Stromal cell of bone marrow (primary cell): ENCODE measurements around the gene COTL1.

Experiments used
- DNase-seq: peaks from one replicate; pipeline ENCODE4 v3.0.0-alpha.2; 2012; ENCODE audit warnings: low read depth

COTL1 gene

GRCh38 chr16:84614073-84614459 lies 3.8 kb downstream of the COTL1 start:
- no peak for DNase-seq

GRCh38 chr16:84613408-84614072 lies 4.3 kb downstream of the COTL1 start:
- no peak for DNase-seq

DNA sequence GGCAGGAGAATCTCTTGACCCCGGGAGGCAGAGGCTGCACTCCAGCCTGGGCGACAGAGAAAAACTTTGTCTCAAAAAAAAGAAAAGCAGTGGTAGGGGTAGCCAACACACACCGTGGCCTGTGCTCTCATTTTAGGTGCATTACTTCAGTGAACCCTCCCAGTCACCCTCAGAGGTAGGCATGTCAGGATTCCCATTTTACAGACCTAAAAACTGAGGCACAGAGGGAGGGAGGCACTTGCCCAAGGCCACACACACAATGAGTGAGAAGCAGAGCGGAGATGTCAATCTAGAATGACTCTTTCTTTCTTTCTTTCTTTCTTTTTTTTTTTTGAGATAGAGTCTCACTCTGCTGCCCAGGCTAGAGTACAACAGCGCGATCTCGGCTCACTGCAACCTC lies 5.2 kb downstream of the COTL1 start:
- no peak for DNase-seq

DNA sequence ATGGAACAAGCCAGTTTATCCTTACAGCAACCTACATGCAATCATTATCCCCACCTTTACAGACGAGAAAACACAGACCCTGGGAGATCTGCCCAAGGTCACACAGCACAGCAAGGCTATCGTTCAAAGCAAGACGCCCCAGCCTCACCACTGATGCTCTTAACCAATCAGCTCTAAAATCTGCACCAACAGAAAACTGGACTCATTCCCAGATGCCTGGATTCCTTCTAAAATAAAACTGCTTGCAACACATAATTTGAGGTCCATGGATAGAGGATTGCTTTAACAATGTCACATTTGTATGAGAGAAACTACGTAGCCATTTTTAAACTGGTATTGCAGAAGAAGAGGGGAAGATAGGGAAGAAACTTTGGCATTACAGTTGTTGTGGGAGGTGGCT lies 6.8 kb downstream of the COTL1 start:
- DNase-seq: no peak

DNA sequence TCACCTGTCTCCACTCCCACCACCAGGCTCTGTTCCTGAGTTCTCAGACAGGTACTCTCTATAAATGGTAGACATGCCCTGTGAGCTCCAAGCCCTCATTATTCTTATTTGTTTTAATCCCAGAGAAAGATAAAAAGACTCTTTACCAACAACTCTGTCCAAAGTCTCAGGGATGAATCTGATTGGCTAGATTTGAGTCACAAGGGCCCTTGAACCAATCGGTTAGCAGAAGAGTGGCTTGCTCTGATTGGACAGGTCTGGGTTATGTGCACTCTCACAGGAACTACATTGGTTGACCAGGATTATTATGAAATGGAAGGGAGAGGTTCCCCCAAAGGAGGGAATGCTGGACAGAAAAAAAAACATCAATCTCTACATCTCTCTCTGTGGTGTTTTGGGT lies 7.5 kb downstream of the COTL1 start:
- DNase-seq: no peak

GRCh38 chr16:84609563-84610177 lies 8.2 kb downstream of the COTL1 start:
- DNase-seq: no peak

DNA sequence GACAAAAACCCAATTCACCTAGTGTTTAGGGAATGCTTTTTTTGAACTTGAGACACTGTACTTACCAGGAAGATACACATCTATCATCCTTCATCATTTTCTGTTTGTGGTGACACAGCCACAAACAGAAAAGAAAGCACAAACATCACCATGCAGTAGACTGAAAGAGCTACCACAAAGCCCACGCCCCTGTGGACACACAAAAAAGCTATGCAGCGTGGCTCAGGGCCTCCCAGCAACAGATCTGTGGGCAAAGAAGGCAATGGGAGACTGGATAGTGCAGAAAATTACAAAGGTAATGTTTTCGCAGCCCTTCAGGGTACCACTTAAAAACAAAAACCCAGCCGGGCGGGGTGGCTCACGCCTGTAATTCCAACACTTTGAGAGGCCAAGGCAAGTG lies 9.6 kb downstream of the COTL1 start:
- no peak for DNase-seq

DNA sequence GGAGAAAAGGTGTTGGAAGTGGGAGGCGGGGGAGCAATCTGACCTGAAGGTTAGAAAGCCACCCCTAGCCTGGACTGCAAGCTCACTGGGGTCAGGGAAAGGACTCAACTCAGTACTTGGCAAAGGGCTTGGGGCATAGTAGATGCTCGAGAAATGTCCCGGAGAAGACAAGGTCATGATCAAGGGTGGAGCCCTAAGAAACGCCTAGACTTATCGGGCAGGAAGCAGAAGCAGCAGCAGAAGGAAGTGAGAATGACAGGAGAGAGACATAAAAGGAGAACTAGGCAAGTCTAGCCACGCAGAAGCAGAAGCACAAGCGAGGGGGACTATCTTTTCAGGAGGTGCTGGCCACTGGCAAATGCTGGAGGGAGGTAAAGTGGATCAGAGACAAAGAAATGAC lies 10.2 kb downstream of the COTL1 start:
- DNase-seq: no peak

- no peak for DNase-seq
These were observed 10.8 kb downstream of the COTL1 start for GRCh38 chr16:84607061-84607460.

DNA sequence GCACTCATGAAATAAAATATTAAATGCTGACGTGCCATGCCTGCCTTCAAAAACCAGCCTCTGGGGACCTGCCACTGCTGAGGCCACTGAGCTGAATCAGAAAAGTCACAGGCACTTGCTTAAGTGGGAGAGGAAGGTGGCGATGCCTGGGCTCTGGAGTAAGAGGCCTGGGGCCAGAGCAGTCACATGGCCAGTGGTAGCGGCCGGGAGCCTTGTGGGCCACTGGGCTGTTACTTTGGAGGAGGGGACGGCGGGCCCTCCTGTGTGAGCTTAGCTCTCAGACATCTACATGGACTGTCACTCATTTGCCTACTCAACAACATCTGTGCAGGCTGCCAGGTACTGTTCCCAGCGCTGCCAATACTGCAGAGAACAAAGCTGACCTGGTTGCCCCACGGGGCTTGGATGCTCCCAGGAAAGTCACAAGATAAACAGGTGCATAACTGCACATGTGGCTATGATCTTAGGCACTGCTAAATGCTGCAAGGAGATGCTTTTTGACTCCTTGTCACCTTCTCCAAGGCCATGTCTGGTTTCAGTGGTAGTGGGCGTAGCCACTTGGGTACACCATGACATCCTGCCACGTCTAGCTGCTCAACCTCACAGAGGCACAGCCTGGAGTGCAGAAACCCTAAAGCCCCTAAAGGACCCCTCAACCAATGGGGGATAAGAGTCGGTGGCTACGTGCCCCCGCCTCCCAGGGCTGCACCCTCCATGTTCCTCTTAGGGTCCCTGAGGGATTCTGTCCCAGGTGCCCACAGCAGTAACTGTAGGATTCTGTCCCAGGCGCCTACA lies 11.6 kb downstream of the COTL1 start:
- no peak for DNase-seq

GRCh38 chr16:84605339-84605848 lies 12.5 kb downstream of the COTL1 start:
- no peak for DNase-seq

DNA sequence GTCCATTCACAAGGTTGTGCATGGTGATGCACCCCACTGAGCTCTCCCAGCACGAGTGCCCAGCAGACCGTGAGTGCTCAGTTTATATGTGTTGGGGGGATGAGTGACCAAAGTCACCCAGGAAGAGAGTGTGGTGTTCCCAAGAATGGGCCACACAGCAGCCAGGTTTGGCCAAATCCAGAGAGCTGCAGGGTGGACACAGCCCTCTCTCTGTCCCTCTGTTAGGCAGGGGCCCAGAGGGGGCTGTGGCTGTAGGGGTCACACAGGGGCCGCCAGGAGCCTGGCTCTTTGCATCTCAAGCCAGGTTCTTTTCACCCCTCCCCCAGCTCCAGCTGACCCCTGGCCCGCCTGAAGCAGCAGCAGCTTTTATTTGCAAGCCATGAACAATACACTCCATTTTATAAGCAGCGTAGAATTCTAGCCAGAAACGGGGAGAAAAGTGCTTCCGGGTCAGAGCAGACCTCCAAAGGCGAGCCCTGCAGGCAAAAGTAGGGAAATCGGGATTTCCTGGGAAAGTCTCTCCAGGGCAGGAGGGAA lies 13.3 kb downstream of the COTL1 start:
- DNase-seq: no peak

GRCh38 chr16:84603940-84604339 lies 13.9 kb downstream of the COTL1 start:
- DNase-seq: no peak

GRCh38 chr16:84603140-84603816 lies 14.6 kb downstream of the COTL1 start:
- peak; percentile 100 for DNase-seq

DNA sequence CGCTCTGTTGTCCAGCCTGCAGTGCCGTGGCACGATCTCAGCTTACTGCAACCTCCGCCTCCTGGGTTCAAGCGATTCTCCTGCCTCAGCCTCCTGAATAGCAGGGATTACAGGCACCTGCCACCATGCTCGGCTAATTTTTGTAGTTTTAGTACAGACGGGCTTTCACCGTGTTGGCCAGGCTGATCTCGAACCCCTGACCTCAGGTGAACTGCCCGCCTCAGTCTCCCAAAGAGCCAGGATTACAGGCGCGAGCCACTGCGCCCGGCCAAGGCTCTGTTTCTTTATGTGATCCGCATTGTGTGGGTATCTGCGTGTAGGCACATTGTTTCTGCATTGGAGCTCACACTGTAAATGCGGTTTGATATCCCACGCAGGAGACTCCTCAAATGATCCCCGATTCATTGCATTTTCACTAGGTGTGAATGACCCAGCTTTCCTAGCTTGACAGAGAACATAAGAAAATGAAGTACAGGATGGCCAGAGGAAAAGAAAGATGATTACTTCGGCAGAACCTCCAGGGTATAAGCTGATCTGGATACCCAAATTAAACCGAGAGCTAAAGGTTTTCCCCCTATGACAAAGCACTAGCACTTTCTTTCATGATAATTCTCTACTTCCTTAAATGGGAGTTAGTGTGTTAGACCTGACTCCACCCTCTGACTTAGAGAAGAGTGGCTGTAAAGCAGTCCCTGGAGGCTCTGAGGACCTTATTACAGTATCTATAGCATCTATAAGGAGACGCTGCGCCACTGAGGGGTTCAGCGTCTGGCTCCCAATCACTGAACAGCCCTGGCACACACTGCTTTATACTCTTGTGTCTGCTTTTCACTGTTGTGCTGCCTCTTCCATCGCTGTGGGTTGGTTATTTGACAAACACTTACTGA lies 17.3 kb downstream of the COTL1 start:
- no peak for DNase-seq

GRCh38 chr16:84599521-84600202 lies 18.2 kb downstream of the COTL1 start:
- peak; percentile 87 for DNase-seq

DNA sequence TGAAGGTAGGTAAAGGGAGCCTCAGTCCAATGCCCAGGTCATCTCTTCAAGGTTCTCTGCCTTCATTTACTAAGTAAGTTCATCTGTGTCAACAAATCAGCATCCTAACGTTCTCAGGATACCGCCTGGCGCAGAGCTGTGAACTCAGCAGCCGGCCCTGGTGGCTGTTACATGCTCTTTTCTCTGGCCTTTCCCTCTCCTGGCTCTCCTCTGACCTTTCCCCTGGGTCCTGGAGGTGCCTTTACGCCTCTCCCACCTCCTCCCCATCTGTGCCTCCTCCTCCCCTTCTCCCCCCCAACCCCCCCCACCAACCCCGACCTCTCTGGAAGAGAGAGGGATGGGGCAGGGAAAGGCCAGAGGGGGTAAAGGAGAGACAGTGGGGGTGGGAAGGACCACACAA lies 19.5 kb downstream of the COTL1 start:
- no peak for DNase-seq

GRCh38 chr16:84597931-84598351 lies 19.9 kb downstream of the COTL1 start:
- no peak for DNase-seq

DNA sequence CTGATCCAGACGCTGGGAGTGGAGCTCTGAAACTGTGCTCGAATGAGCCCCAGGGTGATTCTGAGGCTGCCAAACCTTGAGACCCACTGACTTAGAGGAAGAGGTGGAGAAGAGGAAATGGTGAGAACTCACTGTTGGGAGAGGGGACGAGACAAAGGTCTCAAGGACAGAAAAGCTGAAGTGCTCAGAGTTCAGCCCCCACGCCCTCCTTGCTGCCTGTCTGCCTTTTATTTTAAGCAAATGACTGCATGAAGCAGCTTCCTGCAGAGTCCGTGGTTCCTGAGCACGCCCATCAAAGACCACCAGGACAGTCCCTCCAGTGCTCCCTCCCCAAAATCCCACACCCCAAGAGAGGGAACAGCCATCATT lies 20.4 kb downstream of the COTL1 start:
- no peak for DNase-seq

DNA sequence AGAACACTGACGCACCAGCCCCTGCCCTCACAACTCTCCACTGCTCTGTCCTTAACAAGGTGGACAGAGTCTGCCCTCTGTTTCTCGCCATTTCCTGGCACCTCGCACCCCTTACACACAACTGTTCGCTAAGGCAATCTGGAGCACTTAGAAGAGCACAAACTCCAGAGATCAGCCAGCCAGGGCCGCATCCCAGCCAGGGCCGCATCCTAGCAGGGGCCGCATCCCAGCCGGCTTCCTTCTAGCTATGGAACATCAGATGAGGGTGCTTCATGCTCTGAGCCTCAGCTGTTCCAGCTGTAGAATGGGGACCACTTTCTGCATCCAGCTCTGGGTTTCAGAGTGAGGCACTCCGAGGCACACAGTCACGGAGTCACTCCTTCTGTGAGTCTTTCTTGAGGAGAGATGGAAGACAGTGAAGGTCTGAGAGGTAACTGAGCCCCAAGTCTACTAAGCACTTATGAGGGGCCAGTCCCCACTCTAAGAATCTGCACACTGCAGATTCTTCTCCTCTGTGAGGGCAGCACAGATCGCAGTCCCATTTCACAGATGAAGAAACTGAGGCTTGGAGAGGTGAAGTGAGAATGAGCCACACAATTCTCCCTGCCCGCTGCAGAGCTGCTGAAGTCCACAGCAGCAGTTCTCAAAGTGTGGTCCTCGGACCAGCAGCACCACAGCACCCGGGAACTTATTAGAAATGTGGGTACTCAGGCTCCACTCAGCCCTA lies 20.9 kb downstream of the COTL1 start:
- DNase-seq: no peak
